Stimulated activated CD4-positive, alpha-beta T cell treated with anti-CD3 and anti-CD28 coated beads, Interleukin-4, amount 100 ng/mL, for 4 hours (primary cell): ENCODE data around the gene STAB1.

ENCODE experiments used
- DNase-seq, 2 experiments: peaks; one replicate each; pipeline ENCODE4 v3.0.0-alpha.2; 2020

STAB1 gene

GRCh38 chr3:52512105-52512504 is 17.0 kb downstream of the STAB1 start:
- DNase-seq: no peak

- no peak for DNase-seq
Observed at GRCh38 chr3:52512727-52513126, 17.6 kb downstream of the STAB1 start.

GRCh38 chr3:52513281-52513680 is 18.1 kb downstream of the STAB1 start:
- no peak for DNase-seq

GRCh38 chr3:52514576-52514975 is 19.4 kb downstream of the STAB1 start:
- DNase-seq: no peak

GRCh38 chr3:52515192-52515591 is 20.1 kb downstream of the STAB1 start:
- DNase-seq: no peak

GRCh38 chr3:52516509-52517195 is 21.5 kb downstream of the STAB1 start:
- no peak for DNase-seq

GRCh38 chr3:52517796-52518722 is 22.9 kb downstream of the STAB1 start:
- DNase-seq: no peak

- DNase-seq: no peak
Observed at GRCh38 chr3:52518723-52519444, 23.7 kb downstream of the STAB1 start.

- no peak for DNase-seq
Observed at GRCh38 chr3:52519445-52520140, 24.5 kb downstream of the STAB1 start.

GRCh38 chr3:52520141-52520667 is 25.1 kb downstream of the STAB1 start:
- DNase-seq: no peak

- DNase-seq: no peak
Observed at GRCh38 chr3:52520716-52521487, 25.8 kb downstream of the STAB1 start.

GRCh38 chr3:52521488-52521824 is 26.3 kb downstream of the STAB1 start:
- no peak for DNase-seq

- no peak for DNase-seq
Observed at GRCh38 chr3:52521881-52522650, 26.9 kb downstream of the STAB1 start.

- DNase-seq: no peak
Observed at GRCh38 chr3:52522651-52523251, 27.6 kb downstream of the STAB1 start.

- DNase-seq: no peak
Observed at GRCh38 chr3:52523386-52524257, 28.5 kb downstream of the STAB1 start.

- no peak for DNase-seq
Observed at GRCh38 chr3:52524258-52524751, 29.2 kb downstream of the STAB1 start.

GRCh38 chr3:52524752-52525679 is 29.9 kb downstream of the STAB1 start:
- DNase-seq: no peak
